ENCODE results near the gene CDC34.

CDC34 gene

DNA sequence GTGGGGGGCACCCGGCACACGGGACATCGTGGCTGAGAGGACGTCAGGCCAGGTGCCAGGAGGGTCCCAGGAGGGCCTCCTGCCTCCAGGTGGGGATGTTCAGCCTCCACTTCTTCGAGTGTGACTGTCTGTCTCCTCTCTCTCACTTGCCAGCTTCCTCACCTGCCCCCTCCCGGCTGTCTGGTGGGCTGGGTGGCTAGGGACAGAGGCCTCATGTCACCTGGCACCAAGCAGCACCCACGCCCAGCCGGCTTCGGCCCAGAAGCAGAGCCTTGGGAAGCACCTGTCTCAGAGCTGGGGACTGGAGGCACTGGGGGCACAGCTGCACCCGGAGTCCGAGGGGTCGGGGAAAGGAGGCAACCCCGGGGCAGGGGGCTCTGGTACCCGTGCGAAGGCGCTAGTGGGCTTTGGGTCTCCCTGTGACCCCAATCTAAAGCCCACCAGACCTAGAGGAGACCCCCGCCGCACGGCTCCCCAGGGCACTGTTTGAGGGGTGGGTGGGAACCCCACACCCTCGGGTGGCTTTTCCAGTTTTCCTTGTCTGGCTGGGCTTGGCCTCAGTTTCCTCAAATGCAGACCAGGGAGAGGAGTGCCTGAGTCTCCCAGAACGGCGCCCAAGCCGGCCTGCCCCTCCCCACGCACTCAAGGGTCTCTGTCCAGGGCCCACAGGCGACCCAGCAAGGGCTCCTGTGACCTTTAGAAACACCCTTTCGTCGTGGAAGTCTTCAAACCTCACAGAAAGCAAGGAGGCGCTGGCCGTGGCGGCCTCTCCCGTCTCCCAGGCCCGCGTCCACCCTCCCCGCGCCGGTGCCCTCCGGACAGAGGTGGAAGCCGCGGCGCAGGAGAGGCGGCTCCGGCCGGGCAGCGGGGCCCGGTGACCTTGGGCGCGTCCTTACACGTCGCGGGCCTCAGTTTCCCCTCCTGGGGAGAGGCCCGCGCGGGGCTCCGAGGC is 57.5 kb downstream of the CDC34 start:
- no peak for DNase-seq (ENCODE audit: low read depth in 3 of 3)

DNA sequence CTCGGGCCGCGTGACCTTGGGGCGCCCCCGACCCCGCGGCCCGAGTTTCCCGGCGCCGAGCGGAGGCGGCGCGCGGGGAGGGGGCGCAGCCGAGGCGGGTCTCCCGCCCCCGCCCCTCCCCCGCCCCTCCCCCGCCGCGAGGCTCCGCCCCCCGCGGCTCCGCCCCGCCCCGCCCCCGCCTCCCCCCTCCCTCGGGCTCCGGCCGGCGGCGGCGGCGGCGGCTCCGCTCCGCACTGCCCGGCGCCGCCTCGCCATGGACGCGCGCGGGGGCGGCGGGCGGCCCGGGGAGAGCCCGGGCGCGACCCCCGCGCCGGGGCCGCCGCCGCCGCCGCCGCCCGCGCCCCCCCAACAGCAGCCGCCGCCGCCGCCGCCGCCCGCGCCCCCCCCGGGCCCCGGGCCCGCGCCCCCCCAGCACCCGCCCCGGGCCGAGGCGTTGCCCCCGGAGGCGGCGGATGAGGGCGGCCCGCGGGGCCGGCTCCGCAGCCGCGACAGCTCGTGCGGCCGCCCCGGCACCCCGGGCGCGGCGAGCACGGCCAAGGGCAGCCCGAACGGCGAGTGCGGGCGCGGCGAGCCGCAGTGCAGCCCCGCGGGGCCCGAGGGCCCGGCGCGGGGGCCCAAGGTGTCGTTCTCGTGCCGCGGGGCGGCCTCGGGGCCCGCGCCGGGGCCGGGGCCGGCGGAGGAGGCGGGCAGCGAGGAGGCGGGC is 58.3 kb downstream of the CDC34 start, which contains the start of gene HCN2:
Gene HCN2 (plus strand): TSS at position 189 of the 703 bp plus-strand sequence. CDS start 65 bp downstream, at position 254.
- no peak for DNase-seq (ENCODE audit: low read depth in 3 of 3)

DNA sequence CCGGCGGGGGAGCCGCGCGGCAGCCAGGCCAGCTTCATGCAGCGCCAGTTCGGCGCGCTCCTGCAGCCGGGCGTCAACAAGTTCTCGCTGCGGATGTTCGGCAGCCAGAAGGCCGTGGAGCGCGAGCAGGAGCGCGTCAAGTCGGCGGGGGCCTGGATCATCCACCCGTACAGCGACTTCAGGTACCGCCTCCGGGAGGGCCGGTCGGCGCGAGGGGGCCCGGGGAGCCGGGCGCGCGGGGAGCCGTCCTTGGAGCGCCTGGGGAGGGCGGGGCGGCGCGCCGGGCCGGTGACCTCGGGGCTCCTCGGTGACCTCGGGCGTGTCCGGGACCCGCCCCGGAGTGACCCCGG is 58.8 kb downstream of the CDC34 start:
- DNase-seq (ENCODE audit: low read depth in 3 of 3): no peak

DNA sequence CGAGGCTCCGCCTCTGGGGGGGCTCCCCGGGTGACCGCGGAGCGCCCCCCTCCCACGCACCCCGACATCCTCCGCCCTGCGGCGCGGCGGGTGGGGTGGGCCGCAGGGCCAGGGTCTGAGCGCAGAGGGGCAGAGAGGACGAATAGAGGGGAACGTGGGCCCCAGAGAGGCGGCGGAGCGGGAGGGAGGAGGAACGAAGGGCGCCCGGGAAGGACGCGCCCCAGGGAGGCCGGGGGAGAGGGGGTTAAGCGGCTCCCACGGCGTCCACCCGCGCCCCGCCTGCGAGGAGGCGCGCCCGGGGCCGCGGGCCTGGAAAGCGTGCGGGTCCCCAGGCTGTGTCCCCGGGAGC is 59.2 kb downstream of the CDC34 start:
- DNase-seq (ENCODE audit: low read depth in 3 of 3): no peak

DNA sequence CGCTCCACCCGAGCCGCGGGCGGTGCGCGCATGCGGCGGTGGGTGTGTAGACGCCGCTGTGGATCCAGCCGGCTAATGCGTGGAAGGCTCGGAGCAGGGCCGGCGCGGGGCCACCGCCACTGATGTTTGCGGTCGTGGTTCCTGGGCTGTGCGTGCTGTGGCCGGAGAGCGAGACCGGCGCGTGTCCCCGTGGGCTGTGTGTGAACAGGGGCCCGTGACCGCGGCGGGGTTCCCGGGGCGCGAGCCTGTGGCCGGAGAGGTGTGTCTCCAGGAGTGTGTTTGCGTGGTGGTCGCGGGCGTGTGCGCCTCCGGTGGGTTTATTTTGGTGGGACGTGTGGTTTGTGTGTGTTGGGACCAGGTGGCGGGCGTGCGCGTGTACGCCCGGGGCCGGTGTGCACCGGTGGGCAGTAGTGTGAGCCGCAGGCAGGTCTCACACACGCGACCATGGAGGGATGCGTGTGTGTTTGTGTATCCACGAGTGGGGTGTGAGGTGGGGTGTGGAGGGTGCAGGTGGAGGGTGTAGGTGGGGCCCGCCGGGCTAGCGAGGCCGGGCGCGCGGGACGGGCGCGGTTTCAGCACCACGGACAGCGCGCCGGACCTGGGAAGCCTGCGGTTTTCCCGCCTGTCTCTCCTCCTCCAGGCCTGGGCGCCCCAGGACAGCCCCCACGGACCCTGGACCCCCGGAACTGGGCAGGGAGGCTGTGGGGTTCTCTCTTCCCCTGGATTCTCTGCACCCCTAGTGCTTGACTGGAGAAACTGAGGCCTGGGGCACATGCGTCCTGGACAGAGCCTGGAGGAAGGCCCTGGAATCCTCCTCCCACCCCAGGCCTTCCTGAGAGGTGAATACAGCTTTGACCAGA is 59.8 kb downstream of the CDC34 start:
- no peak for DNase-seq (ENCODE audit: low read depth in 3 of 3)
